Measurements from ENCODE around the gene COQ8B. TPM values are rescaled to one million over a fixed set of nuclear protein-coding genes. Genes with fewer than 3 reads are reported as not detected.
A peak's percentile ranks its signal among the peaks of the same experiment; 100 is the strongest.

The COQ8B gene
- total RNA-seq, 1 donor from 2014 or later: 26.4 TPM

DNA sequence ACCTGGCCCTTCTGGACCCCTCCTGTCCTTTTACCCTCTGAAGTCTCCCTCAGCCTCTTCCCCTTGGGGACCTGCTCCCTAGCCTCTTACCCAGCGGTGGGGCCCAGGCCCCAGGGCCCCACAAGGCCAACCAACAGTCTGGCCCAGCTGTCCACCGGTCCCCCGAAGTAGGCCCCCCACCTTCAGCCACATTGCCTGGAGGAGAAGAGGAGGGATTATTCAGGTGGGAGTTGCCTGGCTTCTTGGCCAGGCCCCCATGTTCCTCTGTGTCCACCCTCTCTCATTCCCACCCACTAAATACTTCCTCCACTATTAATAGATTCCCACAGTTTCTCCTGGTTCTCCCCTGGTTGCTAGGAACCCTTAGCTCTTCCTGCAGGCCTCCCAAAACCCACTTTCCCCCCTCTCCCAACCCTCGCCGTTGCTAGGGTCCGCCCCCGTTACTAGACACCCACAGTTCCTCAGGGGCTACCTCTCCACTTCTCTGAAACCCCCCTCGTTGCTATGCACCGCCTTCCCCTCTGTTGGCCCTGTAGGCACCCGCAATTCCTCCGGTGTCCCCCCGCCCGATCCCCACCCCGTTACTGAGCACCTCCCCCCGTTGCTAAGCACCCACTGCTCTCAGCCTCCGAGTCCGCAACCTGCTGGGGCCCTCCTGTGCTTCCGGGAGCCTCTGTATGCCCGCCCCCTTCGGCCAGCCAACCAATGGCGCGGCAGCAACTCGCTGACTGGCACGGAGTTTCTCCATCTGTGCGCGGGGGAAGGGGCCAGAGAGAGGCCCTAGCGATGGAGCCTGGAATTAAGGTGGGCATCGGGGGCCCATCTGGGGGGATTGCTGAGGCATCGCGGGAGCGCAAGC lies 2.0 kb downstream of the COQ8B start:
- H3K4me3 Mint-ChIP-seq (ENCODE audit: unreplicated experiment): peak overlapping the region; percentile 94
- H3K27ac Mint-ChIP-seq (ENCODE audit: unreplicated experiment): peak overlapping the region; percentile 94
- H3K9me3 Mint-ChIP-seq (ENCODE audit: unreplicated experiment): no peaks in the 10 kb centered on the region

DNA sequence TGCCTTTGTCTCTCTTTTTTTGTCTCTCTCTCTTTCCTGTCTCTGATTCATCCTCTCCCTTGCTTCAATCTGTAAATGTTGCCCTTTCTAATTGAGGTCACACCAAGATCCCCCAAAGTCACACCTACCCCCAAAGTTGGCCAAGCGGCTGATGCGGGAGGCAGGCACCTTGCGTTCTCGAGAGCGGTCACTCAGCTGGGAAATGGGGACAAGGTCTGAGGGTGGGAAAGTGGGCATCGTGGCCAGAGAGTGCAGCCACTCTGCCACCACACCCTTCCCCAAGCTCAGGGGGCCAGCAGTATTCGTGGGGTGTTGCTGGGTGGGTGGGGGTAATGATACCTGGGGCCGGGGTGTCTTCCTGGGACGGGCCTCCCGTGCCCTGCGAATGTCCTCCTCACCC lies 2.7 kb downstream of the COQ8B start:
- peak overlapping the region; percentile 45 for H3K4me3 Mint-ChIP-seq (ENCODE audit: unreplicated experiment)

More for the DNA sequence above, 2.0 kb downstream of the COQ8B start:
- H3K27me3 Mint-ChIP-seq (ENCODE audit: unreplicated experiment): peaks cover 13% of the 10 kb centered on the region
- peaks cover 20% of the 10 kb centered on the region for H3K4me1 Mint-ChIP-seq (ENCODE audit: unreplicated experiment)
- TF ChIP-seq, protein P1, sequence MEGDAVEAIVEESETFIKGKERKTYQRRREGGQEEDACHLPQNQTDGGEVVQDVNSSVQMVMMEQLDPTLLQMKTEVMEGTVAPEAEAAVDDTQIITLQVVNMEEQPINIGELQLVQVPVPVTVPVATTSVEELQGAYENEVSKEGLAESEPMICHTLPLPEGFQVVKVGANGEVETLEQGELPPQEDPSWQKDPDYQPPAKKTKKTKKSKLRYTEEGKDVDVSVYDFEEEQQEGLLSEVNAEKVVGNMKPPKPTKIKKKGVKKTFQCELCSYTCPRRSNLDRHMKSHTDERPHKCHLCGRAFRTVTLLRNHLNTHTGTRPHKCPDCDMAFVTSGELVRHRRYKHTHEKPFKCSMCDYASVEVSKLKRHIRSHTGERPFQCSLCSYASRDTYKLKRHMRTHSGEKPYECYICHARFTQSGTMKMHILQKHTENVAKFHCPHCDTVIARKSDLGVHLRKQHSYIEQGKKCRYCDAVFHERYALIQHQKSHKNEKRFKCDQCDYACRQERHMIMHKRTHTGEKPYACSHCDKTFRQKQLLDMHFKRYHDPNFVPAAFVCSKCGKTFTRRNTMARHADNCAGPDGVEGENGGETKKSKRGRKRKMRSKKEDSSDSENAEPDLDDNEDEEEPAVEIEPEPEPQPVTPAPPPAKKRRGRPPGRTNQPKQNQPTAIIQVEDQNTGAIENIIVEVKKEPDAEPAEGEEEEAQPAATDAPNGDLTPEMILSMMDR (IDR thresholded peaks at IDR 0.05; ENCODE audit: unreplicated experiment): no peak
- H3K36me3 Mint-ChIP-seq (ENCODE audit: low read depth, unreplicated experiment): peaks cover 4% of the 10 kb centered on the region
- peak; percentile 90 for DNase-seq (ENCODE audit: low spot score)

DNA sequence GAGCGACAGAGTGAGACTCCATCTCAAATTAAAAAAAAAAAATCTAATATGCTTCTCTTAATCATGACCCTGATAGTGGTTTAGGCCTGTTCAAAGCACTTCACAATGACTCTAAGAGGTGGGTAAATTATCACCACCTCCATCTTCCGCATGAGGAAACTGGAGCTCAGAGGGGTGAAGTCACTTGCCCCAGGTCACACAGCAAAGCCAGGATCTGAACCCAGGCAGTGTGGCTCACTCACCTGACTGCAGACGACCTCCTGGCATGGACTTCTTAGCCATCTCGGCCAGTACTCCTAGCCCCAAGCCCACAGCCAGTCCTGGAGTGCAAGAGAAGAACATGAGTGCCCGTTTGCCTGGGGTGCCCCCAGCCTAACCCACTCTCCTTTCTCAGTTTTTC lies 6.9 kb downstream of the COQ8B start:
- Mint-ChIP-seq H3K9me3 (ENCODE audit: unreplicated experiment) (no peaks in the 10 kb centered on the region), H3K4me1 (ENCODE audit: unreplicated experiment) (no peaks in the 10 kb centered on the region), H3K4me3 (ENCODE audit: unreplicated experiment) (no peak overlapping the region), H3K36me3 (ENCODE audit: low read depth, unreplicated experiment) (peaks cover 4% of the 10 kb centered on the region), H3K27ac (ENCODE audit: unreplicated experiment) (no peak overlapping the region), H3K27me3 (ENCODE audit: unreplicated experiment) (peaks cover 3% of the 10 kb centered on the region)
- no peak for DNase-seq (ENCODE audit: low spot score)
- TF ChIP-seq, protein P1 (IDR thresholded peaks at IDR 0.05; ENCODE audit: unreplicated experiment): no peak

More for the DNA sequence above, 2.7 kb downstream of the COQ8B start:
- peaks cover 11% of the 10 kb centered on the region for H3K27me3 Mint-ChIP-seq (ENCODE audit: unreplicated experiment)
- H3K27ac Mint-ChIP-seq (ENCODE audit: unreplicated experiment): peak overlapping the region; percentile 68
- peaks cover 20% of the 10 kb centered on the region for H3K4me1 Mint-ChIP-seq (ENCODE audit: unreplicated experiment)
- H3K36me3 Mint-ChIP-seq (ENCODE audit: low read depth, unreplicated experiment): peaks cover 4% of the 10 kb centered on the region
- no peak for DNase-seq (ENCODE audit: low spot score)
- TF ChIP-seq, protein P1 (IDR thresholded peaks at IDR 0.05; ENCODE audit: unreplicated experiment): no peak
- H3K9me3 Mint-ChIP-seq (ENCODE audit: unreplicated experiment): no peaks in the 10 kb centered on the region

DNA sequence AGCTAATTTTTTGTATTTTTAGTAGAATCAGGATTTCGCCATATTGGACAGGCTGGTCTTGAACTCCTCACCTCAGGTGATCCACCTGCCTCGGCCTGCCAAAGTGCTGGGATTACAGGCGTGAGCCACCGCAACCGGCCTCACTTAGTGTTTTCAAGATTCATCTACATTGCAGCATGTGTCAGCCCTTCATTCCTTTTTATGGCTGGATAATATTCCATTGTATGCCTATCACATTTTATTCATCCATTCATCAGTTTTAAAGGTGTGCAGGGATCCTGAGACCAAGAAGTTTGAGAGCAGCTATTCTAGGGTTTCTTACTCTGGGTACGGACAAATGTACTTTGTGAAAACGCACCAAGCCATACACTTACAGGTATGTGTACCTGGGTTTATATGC lies 9.1 kb downstream of the COQ8B start:
- no peak overlapping the region for H3K27ac Mint-ChIP-seq (ENCODE audit: unreplicated experiment)
- H3K9me3 Mint-ChIP-seq (ENCODE audit: unreplicated experiment): no peaks in the 10 kb centered on the region
- DNase-seq (ENCODE audit: low spot score): no peak
- TF ChIP-seq, protein P1 (IDR thresholded peaks at IDR 0.05; ENCODE audit: unreplicated experiment): no peak
- H3K36me3 Mint-ChIP-seq (ENCODE audit: low read depth, unreplicated experiment): peaks cover 10% of the 10 kb centered on the region
- H3K4me1 Mint-ChIP-seq (ENCODE audit: unreplicated experiment): peaks cover 4% of the 10 kb centered on the region
- peaks cover 1% of the 10 kb centered on the region for H3K27me3 Mint-ChIP-seq (ENCODE audit: unreplicated experiment)
- H3K4me3 Mint-ChIP-seq (ENCODE audit: unreplicated experiment): no peak overlapping the region

DNA sequence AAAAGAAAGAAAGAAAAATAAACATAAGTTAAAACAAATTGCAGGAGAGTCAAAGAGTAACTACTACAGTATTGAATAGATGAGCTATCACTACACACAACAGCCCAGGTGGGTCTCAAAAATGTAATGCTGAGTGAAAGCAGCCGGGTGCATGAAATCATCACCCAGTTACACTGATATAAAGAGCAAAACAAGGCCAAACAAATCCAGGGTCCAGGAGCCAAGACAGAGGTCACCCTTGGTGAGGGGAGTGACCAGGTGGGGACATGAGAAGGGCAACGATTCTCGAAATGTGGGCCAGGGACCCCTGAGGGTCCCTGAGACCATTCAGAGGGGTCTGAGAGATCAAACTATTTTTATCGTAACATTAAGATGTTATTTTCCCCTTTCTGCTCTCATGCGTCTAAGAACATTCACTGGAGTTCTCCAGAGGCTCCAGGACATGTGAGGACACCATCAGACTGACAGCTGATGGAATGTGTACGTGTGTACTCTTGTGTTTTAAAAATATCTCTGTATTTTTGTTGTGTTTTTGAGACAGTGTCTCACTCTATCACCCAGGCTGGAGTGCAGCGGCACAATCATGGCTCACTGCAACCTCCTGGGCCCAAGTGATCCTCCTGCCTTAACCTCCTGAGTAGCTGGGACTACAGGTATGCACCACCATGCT lies 10.6 kb downstream of the COQ8B start:
- TF ChIP-seq, protein P1 (IDR thresholded peaks at IDR 0.05; ENCODE audit: unreplicated experiment): no peak
- no peak for DNase-seq (ENCODE audit: low spot score)
- Mint-ChIP-seq H3K27me3 (ENCODE audit: unreplicated experiment) (peaks cover 1% of the 10 kb centered on the region), H3K9me3 (ENCODE audit: unreplicated experiment) (no peaks in the 10 kb centered on the region), H3K4me1 (ENCODE audit: unreplicated experiment) (peaks cover 4% of the 10 kb centered on the region), H3K27ac (ENCODE audit: unreplicated experiment) (no peak overlapping the region), H3K4me3 (ENCODE audit: unreplicated experiment) (no peak overlapping the region), H3K36me3 (ENCODE audit: low read depth, unreplicated experiment) (peaks cover 11% of the 10 kb centered on the region)
